Liver (tissue), 3 donors: ENCODE data around the gene PCNX3.

Source experiments
- CTCF ChIP-seq: fragments of 150-350 bp; IDR thresholded peaks from 2 replicates; pipeline ENCODE4 v1.5.1; 2017; ENCODE audit warnings: improper control_type of control experiment, low read depth, low read length; ENCODE audit not compliant: missing input control
- EGR1 ChIP-seq, 2 donors: IDR thresholded peaks; 2 replicates each; pipeline ENCODE4 v1.6.1; 2016 to 2018; ENCODE audit warnings: antibody characterized with exemption in 2 of 2, low read depth in 2 of 2
- FOXA1 ChIP-seq: IDR thresholded peaks from 2 replicates; pipeline ENCODE4 v1.6.1; 2016; ENCODE audit warnings: antibody characterized with exemption
- GABPA ChIP-seq, 2 donors: IDR thresholded peaks in 1 of 2; conservative IDR thresholded peaks in 1 of 2; 2 replicates each; pipeline ENCODE4 v1.6.1; 2016; ENCODE audit warnings: antibody characterized with exemption in 2 of 2, mild to moderate bottlenecking in 1 of 2, moderate library complexity in 1 of 2
- HNF4G ChIP-seq: IDR thresholded peaks from 2 replicates; pipeline ENCODE4 v1.6.1; 2016; ENCODE audit warnings: antibody characterized with exemption
- JUND ChIP-seq, 2 donors: IDR thresholded peaks; 2 replicates each; pipeline ENCODE4 v1.6.1; 2016; ENCODE audit warnings: antibody characterized with exemption in 2 of 2
- MAX ChIP-seq: IDR thresholded peaks from 2 replicates; pipeline ENCODE4 v1.6.1; 2016; ENCODE audit warnings: antibody characterized with exemption
- RAD21 ChIP-seq, 2 donors: IDR thresholded peaks; 2 replicates each; pipeline ENCODE4 v1.6.1; 2016; ENCODE audit warnings: antibody characterized with exemption in 2 of 2, mild to moderate bottlenecking in 2 of 2
- REST ChIP-seq: IDR thresholded peaks from 2 replicates; pipeline ENCODE4 v1.6.1; 2016; ENCODE audit warnings: antibody characterized with exemption, mild to moderate bottlenecking
- SP1 ChIP-seq: IDR thresholded peaks from 2 replicates; pipeline ENCODE4 v1.6.1; 2018; ENCODE audit warnings: antibody characterized with exemption, mild to moderate bottlenecking
- TAF1 ChIP-seq: conservative IDR thresholded peaks from 2 replicates; pipeline ENCODE4 v1.6.1; 2016; ENCODE audit warnings: antibody characterized with exemption, mild to moderate bottlenecking
- YY1 ChIP-seq: IDR thresholded peaks from 2 replicates; pipeline ENCODE4 v1.6.1; 2016; ENCODE audit warnings: antibody characterized with exemption, mild to moderate bottlenecking
- TF ChIP-seq, protein P1 (sequence below): IDR thresholded peaks from 2 replicates; pipeline ENCODE4 v1.6.1; 2016; ENCODE audit warnings: antibody characterized with exemption
- TF ChIP-seq, protein P2 (sequence below): IDR thresholded peaks from 2 replicates; pipeline ENCODE4 v1.6.1; 2016; ENCODE audit warnings: antibody characterized with exemption
- donor health status: healthy.
- donor health status: healthy.

DNA sequence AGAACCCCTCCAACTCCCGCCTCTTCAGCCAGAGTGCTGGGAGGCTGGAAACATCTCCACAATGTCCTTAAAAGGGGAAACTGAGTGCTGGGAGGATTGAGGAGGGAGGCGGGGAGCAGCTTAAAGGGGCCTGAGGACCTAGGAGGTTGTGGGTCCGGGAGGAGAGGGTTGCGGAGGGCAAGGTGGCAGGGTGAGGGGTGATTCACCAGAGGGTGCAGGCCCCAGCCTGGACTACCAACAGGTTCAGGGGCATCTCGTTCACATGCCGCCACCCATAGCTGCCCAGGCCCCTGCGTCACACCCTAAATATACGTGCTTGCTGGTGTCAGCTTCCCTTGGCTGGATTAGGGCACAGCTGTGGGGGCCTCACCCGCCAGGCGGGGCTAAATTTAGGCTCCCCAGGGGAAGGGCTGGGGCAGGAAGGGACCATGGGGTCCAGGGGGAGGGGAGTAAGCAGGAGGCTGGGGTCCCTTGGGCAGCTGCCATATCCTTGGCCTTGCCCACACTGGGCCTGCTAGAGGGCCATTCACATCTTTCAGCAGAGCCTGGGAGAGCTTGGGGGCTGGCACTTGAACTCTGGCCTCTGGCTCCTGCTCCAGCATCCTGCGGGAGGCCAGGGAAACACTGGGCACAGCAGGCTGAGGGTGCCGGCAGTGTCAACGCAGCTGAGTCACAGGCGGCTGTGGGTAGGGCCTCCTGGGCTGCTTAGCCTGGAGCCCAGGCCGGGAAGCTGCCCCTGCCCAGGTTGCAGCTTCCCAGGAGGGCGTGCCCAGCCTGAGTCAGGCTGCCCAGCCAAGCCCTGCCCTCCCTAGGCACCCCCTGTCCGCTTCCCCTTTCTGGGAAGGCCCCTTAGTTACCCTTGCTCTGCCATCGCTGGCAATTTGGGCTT lies 38.5 kb upstream of the PCNX3 start:
- no peak for TF ChIP-seq CTCF
- TF ChIP-seq REST, result no peak
- no peak for TF ChIP-seq JUND (IDR thresholded peaks at IDR 0.05)
- no peak for TF ChIP-seq RAD21 (IDR thresholded peaks at IDR 0.05)
- no peak for TF ChIP-seq TAF1
- no peak for TF ChIP-seq MAX
- TF ChIP-seq, protein P1, sequence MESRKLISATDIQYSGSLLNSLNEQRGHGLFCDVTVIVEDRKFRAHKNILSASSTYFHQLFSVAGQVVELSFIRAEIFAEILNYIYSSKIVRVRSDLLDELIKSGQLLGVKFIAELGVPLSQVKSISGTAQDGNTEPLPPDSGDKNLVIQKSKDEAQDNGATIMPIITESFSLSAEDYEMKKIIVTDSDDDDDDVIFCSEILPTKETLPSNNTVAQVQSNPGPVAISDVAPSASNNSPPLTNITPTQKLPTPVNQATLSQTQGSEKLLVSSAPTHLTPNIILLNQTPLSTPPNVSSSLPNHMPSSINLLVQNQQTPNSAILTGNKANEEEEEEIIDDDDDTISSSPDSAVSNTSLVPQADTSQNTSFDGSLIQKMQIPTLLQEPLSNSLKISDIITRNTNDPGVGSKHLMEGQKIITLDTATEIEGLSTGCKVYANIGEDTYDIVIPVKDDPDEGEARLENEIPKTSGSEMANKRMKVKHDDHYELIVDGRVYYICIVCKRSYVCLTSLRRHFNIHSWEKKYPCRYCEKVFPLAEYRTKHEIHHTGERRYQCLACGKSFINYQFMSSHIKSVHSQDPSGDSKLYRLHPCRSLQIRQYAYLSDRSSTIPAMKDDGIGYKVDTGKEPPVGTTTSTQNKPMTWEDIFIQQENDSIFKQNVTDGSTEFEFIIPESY, result no peak
- peak; percentile 15 for TF ChIP-seq SP1
- TF ChIP-seq YY1, result no peak
- peak in 1 of 2 donors; percentile 43 for TF ChIP-seq GABPA (IDR thresholded peaks at IDR 0.05 in 1 of 2, conservative IDR thresholded peaks at IDR 0.05 in 1 of 2)
- no peak for TF ChIP-seq HNF4G
- TF ChIP-seq, protein P2, sequence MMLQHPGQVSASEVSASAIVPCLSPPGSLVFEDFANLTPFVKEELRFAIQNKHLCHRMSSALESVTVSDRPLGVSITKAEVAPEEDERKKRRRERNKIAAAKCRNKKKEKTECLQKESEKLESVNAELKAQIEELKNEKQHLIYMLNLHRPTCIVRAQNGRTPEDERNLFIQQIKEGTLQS, result no peak
- no peak for TF ChIP-seq EGR1 (IDR thresholded peaks at IDR 0.05; ENCODE audit: low read depth in 2 of 2)
- TF ChIP-seq FOXA1, result no peak
